K562 (cell line): ENCODE measurements around the gene C2CD4D. TPM values are rescaled to one million over a fixed set of nuclear protein-coding genes. Genes with fewer than 3 reads are reported as not detected.

Experiments
- DIDO1 ChIP-seq: fragments of 450-650 bp; IDR thresholded peaks from 2 replicates; pipeline ENCODE4 v1.6.1; 2016; ENCODE audit warnings: low read depth, missing biosample characterization, missing genetic modification characterization
- E4F1 ChIP-seq: fragments of 250-450 bp; sonication (Bioruptor Pico); IDR thresholded peaks from 2 replicates; pipeline ENCODE4 v1.5.0; 2021; ENCODE audit warnings: mild to moderate bottlenecking, borderline replicate concordance
- HNRNPH1 ChIP-seq: fragments of 200-400 bp; formaldehyde crosslinking; optimal IDR thresholded peaks from 2 replicates; pipeline ENCODE3; 2017; ENCODE audit warnings: low read depth, mild to moderate bottlenecking, low read length, moderate library complexity
- ILK ChIP-seq: fragments of 450-650 bp; IDR thresholded peaks from 2 replicates; pipeline ENCODE4 v1.6.1; 2016; ENCODE audit warnings: missing genetic modification characterization, low read depth, mild to moderate bottlenecking, missing compliant biosample characterization, moderate library complexity, borderline replicate concordance
- KLF10 ChIP-seq: fragments of 250-450 bp; sonication (Bioruptor Pico); IDR thresholded peaks from 2 replicates; pipeline ENCODE4 v1.6.1; 2021; ENCODE audit warnings: matching md5 sums
- KLF6 ChIP-seq: fragments of 250-450 bp; sonication (Bioruptor Pico); IDR thresholded peaks from 2 replicates; pipeline ENCODE4 v1.4.0; 2020; ENCODE audit warnings: mild to moderate bottlenecking, moderate library complexity, borderline replicate concordance
- NR4A1 ChIP-seq, 2 experiments: fragments of 250-450 bp in 1 of 2; fragments of 450-650 bp in 1 of 2; sonication (Bioruptor Pico) in 1 of 2; IDR thresholded peaks; 2 replicates each; pipeline versions ENCODE4 v1.4.0 to v1.6.1; 2016 to 2020; ENCODE audit warnings: mild to moderate bottlenecking in 2 of 2, missing compliant biosample characterization in 1 of 2, missing genetic modification characterization in 1 of 2, moderate library complexity in 1 of 2
- PHF21A ChIP-seq: fragments of 450-650 bp; IDR thresholded peaks from 2 replicates; pipeline ENCODE4 v1.6.1; 2017; ENCODE audit warnings: low read depth, borderline replicate concordance
- PURB ChIP-seq: sonication (generic); formaldehyde crosslinking; IDR thresholded peaks from 2 replicates; pipeline ENCODE4 v1.9.0; 2021; ENCODE audit warnings: low read depth, mild to moderate bottlenecking, missing genetic modification reagents
- ZBTB1 ChIP-seq: sonication (generic); formaldehyde crosslinking; IDR thresholded peaks from 2 replicates; pipeline ENCODE4 v1.8.1; 2023; ENCODE audit warnings: missing genetic modification reagents, low read depth, mild to moderate bottlenecking, borderline replicate concordance
- ZNF133 ChIP-seq: fragments of 250-450 bp; sonication (Bioruptor Pico); IDR thresholded peaks from 2 replicates; pipeline ENCODE4 v1.4.0; 2020; ENCODE audit warnings: mild to moderate bottlenecking
- ZNF655 ChIP-seq: fragments of 250-450 bp; sonication (Bioruptor Pico); IDR thresholded peaks from 2 replicates; pipeline ENCODE4 v1.5.0; 2021
- ZNF79 ChIP-seq: fragments of 250-450 bp; sonication (Bioruptor Pico); IDR thresholded peaks from 2 replicates; pipeline ENCODE4 v1.4.0; 2020; ENCODE audit warnings: low read depth, mild to moderate bottlenecking, moderate library complexity
- polyA plus RNA-seq, 8 experiments: library from polyadenylated mRNA; depleted of rRNA in 4 of 8; stranded (reverse) in 5 of 8; unstranded in 3 of 8; fragments of >200 nt; fragmentation: Nextera tagmentation in 2 of 8; fragmentation: Illumina TruSeq in 1 of 8; extraction: Ambion mirVana in 2 of 8; extraction: Trizol in 1 of 8; gene quantifications; 2 replicates each; pipeline versions ENCODE4 v1.2.1 to v1.2.3, GENCODE V29; 2011 to 2014; ENCODE audit warnings: inconsistent platforms in 1 of 8, missing spikeins in 1 of 8
- total RNA-seq, 7 experiments: library from RNA; depleted of rRNA in 6 of 7; stranded (reverse); fragments of >200 nt in 6 of 7; fragmentation: Illumina TruSeq in 2 of 7; extraction: Trizol in 2 of 7; gene quantifications; 2 replicates each; pipeline versions ENCODE4 v1.2.1 to v1.2.3, GENCODE V29; 2011 to 2021; ENCODE audit warnings: low replicate concordance in 1 of 7
- TF ChIP-seq, protein P1 (sequence below): fragments of 450-650 bp; IDR thresholded peaks from 2 replicates; pipeline ENCODE4 v1.6.1; 2016; ENCODE audit warnings: antibody characterized with exemption
- TF ChIP-seq, protein P2 (sequence below): fragments of 250-450 bp; sonication (Bioruptor Pico); IDR thresholded peaks from 2 replicates; pipeline ENCODE4 v1.9.0; 2021; ENCODE audit warnings: mild to moderate bottlenecking, inconsistent platforms
- TF ChIP-seq, protein P3 (sequence below): fragments of 450-650 bp; IDR thresholded peaks from 2 replicates; pipeline ENCODE4 v1.7.0; 2016; ENCODE audit warnings: borderline replicate concordance

Gene C2CD4D
- total and polyA plus RNA-seq, 9 of the 15 experiments (the other 6 are each of a cell fraction or from before 2014, with no cell fraction given), result not detected

GRCh38 chr1:151862604-151863003 lies 23.0 kb upstream of the C2CD4D start (continued):
- TF ChIP-seq E4F1 (CRISPR knock-in tag) (no peak), ZNF655 (CRISPR knock-in tag) (no peak), PURB (no peak), ILK (tag) (no peak), PHF21A (no peak), ZBTB1 (CRISPR knock-in tag) (no peak), KLF10 (CRISPR knock-in tag) (no peak), ZNF133 (CRISPR knock-in tag) (no peak), NR4A1 (CRISPR knock-in tag; IDR thresholded peaks at IDR 0.05) (no peak), NR4A1 (tag; IDR thresholded peaks at IDR 0.05) (no peak), DIDO1 (tag) (no peak), HNRNPH1 (no peak), KLF6 (CRISPR knock-in tag) (no peak), ZNF79 (no peak)
- TF ChIP-seq, protein P1, sequence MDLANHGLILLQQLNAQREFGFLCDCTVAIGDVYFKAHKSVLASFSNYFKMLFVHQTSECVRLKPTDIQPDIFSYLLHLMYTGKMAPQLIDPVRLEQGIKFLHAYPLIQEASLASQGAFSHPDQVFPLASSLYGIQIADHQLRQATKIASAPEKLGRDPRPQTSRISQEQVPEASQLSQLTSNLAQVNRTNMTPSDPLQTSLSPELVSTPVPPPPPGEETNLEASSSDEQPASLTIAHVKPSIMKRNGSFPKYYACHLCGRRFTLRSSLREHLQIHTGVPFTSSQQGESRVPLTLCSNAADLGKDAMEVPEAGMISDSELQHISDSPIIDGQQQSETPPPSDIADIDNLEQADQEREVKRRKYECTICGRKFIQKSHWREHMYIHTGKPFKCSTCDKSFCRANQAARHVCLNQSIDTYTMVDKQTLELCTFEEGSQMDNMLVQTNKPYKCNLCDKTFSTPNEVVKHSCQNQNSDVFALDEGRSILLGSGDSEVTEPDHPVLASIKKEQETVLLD, result no peak
- TF ChIP-seq, protein P2, sequence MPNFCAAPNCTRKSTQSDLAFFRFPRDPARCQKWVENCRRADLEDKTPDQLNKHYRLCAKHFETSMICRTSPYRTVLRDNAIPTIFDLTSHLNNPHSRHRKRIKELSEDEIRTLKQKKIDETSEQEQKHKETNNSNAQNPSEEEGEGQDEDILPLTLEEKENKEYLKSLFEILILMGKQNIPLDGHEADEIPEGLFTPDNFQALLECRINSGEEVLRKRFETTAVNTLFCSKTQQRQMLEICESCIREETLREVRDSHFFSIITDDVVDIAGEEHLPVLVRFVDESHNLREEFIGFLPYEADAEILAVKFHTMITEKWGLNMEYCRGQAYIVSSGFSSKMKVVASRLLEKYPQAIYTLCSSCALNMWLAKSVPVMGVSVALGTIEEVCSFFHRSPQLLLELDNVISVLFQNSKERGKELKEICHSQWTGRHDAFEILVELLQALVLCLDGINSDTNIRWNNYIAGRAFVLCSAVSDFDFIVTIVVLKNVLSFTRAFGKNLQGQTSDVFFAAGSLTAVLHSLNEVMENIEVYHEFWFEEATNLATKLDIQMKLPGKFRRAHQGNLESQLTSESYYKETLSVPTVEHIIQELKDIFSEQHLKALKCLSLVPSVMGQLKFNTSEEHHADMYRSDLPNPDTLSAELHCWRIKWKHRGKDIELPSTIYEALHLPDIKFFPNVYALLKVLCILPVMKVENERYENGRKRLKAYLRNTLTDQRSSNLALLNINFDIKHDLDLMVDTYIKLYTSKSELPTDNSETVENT, result no peak
- TF ChIP-seq, protein P3, sequence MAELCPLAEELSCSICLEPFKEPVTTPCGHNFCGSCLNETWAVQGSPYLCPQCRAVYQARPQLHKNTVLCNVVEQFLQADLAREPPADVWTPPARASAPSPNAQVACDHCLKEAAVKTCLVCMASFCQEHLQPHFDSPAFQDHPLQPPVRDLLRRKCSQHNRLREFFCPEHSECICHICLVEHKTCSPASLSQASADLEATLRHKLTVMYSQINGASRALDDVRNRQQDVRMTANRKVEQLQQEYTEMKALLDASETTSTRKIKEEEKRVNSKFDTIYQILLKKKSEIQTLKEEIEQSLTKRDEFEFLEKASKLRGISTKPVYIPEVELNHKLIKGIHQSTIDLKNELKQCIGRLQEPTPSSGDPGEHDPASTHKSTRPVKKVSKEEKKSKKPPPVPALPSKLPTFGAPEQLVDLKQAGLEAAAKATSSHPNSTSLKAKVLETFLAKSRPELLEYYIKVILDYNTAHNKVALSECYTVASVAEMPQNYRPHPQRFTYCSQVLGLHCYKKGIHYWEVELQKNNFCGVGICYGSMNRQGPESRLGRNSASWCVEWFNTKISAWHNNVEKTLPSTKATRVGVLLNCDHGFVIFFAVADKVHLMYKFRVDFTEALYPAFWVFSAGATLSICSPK, result no peak
